Thoracic aorta (tissue), 2 donors: Measurements from ENCODE around the gene SNIP1. TPM values are rescaled to one million over a fixed set of nuclear protein-coding genes. Genes with fewer than 3 reads are reported as not detected.

Source experiments
- ATAC-seq: fragments of 150-250 bp; one replicate; pipeline ENCODE4 v1.8.0; 2017; ENCODE audit warnings: low read depth; ENCODE audit not compliant: insufficient number of reproducible peaks, low FRiP score
- DNase-seq: peaks from one replicate; pipeline ENCODE4 v3.0.0-alpha.2; 2020; ENCODE audit warnings: low spot score
- H3K27ac ChIP-seq, 2 donors: fragments of 200-600 bp; sonication (generic); 1 replicate in 1 of 2; 2 replicates in 1 of 2; pipeline ENCODE4 v1.5.1; 2016; ENCODE audit warnings: mild to moderate bottlenecking in 2 of 2, moderate library complexity in 2 of 2
- H3K27me3 ChIP-seq: fragments of 200-600 bp; sonication (generic); replicated peaks from 2 replicates; pipeline ENCODE4 v1.6.0; 2016; ENCODE audit warnings: mild to moderate bottlenecking; ENCODE audit not compliant: insufficient read depth
- H3K36me3 ChIP-seq: fragments of 200-600 bp; sonication (generic); one replicate; pipeline ENCODE4 v1.5.1; 2016
- H3K4me1 ChIP-seq, 2 donors: fragments of 200-600 bp; sonication (generic); 1 replicate in 1 of 2; 2 replicates in 1 of 2; pipeline versions ENCODE4 v1.5.1 to v1.6.0; 2016; ENCODE audit warnings: low read depth in 2 of 2, mild to moderate bottlenecking in 1 of 2; ENCODE audit not compliant: control insufficient read depth in 1 of 2
- H3K4me3 ChIP-seq: fragments of 200-600 bp; sonication (generic); 2 replicates; pipeline ENCODE4 v1.5.1; 2016; ENCODE audit warnings: mild to moderate bottlenecking
- H3K9me3 ChIP-seq: fragments of 200-600 bp; sonication (generic); 2 replicates; pipeline ENCODE4 v1.5.1; 2016
- total RNA-seq, 2 donors: library from RNA; depleted of rRNA; stranded (reverse); fragments of >200 nt; gene quantifications; one replicate each; pipeline versions ENCODE4 v1.1.0 to v1.2.3, GENCODE V29; 2016
- TF ChIP-seq, protein P1 (sequence below): fragments of 200-600 bp; sonication (generic); IDR thresholded peaks from one replicate; pipeline ENCODE4 v1.5.1; 2019; ENCODE audit warnings: antibody characterized with exemption

Gene SNIP1
- total RNA-seq, result 10 to 100 TPM; 12.3 to 26.2 TPM

GRCh38 chr1:37553927-37554808 is at the start of gene SNIP1:
SNIP1 (minus strand) TSS chr1:37554293; CDS start chr1:37554229, 64 bp downstream.
- Histone ChIP-seq H3K4me1 (peaks cover 9 to 35% of the 10 kb centered on the region in 2 donors), H3K27me3 (no peaks in the 10 kb centered on the region), H3K36me3 (peaks cover 8% of the 10 kb centered on the region), H3K9me3 (no peaks in the 10 kb centered on the region), H3K27ac (peak within 1 kb of the TSS; percentile 88 to 89), H3K4me3 (peak within 1 kb of the TSS; percentile 93)
- DNase-seq (peak; percentile 69), ATAC-seq (peak; percentile 69)
- TF ChIP-seq, protein P1, sequence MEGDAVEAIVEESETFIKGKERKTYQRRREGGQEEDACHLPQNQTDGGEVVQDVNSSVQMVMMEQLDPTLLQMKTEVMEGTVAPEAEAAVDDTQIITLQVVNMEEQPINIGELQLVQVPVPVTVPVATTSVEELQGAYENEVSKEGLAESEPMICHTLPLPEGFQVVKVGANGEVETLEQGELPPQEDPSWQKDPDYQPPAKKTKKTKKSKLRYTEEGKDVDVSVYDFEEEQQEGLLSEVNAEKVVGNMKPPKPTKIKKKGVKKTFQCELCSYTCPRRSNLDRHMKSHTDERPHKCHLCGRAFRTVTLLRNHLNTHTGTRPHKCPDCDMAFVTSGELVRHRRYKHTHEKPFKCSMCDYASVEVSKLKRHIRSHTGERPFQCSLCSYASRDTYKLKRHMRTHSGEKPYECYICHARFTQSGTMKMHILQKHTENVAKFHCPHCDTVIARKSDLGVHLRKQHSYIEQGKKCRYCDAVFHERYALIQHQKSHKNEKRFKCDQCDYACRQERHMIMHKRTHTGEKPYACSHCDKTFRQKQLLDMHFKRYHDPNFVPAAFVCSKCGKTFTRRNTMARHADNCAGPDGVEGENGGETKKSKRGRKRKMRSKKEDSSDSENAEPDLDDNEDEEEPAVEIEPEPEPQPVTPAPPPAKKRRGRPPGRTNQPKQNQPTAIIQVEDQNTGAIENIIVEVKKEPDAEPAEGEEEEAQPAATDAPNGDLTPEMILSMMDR, result no peak

DNA sequence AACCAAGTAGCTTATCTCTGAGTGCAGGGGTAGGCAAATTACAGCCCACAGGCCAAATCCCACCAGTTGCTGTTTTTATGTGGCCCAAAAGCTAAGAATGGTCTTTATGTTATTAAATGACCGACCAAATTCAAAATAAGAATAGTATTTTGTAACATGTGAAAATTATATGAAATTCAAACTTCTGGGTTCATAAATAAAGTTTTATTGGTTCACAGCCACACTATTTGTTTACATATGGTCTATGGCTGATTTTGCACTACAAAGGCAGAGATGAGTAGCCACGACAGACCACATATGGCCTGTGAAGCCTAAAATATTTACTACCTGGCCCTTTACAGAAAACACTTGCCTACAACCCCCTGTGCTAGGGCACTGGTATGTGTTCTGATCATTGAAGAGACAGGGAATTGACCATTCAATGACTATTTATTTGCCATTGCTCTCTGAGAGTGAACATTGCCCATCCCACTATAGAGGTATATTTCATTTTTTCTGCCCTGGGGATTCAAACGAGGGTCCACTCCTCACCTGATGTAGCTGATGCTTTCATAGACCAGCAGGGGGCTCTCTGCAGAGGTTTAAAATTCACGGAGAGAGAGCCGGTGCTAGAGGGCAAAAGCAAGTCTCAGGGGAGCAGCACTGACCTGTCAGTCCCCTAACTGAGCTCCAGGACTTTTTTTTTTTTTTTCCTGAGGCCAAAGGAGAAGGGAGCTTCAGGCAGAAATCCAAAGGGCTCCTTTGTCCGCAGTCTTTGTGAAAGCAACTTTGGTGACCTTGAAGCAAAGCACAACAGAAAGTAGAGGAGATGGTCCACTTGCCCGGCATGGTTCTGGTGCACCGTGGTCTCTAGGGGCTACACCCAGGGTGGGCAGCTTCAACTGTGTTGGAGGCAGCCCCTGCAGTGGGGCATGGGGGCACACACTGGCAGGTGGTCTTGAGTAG is 48.9 kb upstream of the SNIP1 start:
- Histone ChIP-seq H3K36me3 (no peaks in the 10 kb centered on the region), H3K4me1 (no peaks in the 10 kb centered on the region), H3K27me3 (no peaks in the 10 kb centered on the region), H3K9me3 (no peaks in the 10 kb centered on the region), H3K27ac (no peak overlapping the region), H3K4me3 (no peak overlapping the region)
- TF ChIP-seq, protein P1, result peak; percentile 41
- DNase-seq, result no peak
- ATAC-seq, result no peak

- H3K27me3 ChIP-seq, result no peaks in the 10 kb centered on the region
- ATAC-seq, result no peak
- H3K4me1 ChIP-seq, result peaks cover 0 to 1% of the 10 kb centered on the region in 2 donors
- no peak for DNase-seq
- no peak overlapping the region for H3K4me3 ChIP-seq
- TF ChIP-seq, protein P1, result no peak
- no peaks in the 10 kb centered on the region for H3K36me3 ChIP-seq
- no peaks in the 10 kb centered on the region for H3K9me3 ChIP-seq
- H3K27ac ChIP-seq, result no peak overlapping the region
Observed at GRCh38 chr1:37601441-37601840, 47.3 kb upstream of the SNIP1 start.

GRCh38 chr1:37599940-37600339 is 45.8 kb upstream of the SNIP1 start:
- TF ChIP-seq, protein P1, result no peak
- Histone ChIP-seq H3K36me3 (no peaks in the 10 kb centered on the region), H3K27ac (no peak overlapping the region), H3K27me3 (no peaks in the 10 kb centered on the region), H3K4me1 (peaks cover 3 to 9% of the 10 kb centered on the region in 2 donors), H3K4me3 (no peak overlapping the region), H3K9me3 (no peaks in the 10 kb centered on the region)
- no peak for DNase-seq
- ATAC-seq, result no peak
